Activated T-helper 1 cell treated with anti-CD3 and anti-CD28 coated beads, Interleukin-2, amount 50 U/mL, for 16 hours (primary cell): ENCODE data around the gene WHRN.

ENCODE experiments used
- DNase-seq, 2 donors: peaks; one replicate each; pipeline ENCODE4 v3.0.0-alpha.2; 2020; ENCODE audit warnings: low read depth in 1 of 2, low spot score in 1 of 2

Gene WHRN

DNA sequence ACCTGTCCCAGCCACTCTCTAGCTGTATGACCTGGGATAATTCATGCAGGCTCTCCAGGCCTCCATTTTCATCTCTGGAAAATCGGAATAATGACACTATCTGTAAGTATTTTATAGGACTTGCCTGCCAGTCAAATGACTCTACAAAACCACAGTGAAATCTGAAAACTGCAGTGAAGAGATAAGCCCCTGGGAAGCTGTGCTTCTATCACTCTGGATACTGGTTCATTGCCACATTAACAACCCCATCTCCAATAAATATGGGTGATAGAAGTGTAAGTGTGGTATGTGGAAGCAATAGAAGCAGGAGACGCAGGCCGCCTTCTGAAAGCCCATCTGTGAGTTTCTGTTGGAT, 31.8 kb downstream of the WHRN start:
- DNase-seq, result no peak

DNA sequence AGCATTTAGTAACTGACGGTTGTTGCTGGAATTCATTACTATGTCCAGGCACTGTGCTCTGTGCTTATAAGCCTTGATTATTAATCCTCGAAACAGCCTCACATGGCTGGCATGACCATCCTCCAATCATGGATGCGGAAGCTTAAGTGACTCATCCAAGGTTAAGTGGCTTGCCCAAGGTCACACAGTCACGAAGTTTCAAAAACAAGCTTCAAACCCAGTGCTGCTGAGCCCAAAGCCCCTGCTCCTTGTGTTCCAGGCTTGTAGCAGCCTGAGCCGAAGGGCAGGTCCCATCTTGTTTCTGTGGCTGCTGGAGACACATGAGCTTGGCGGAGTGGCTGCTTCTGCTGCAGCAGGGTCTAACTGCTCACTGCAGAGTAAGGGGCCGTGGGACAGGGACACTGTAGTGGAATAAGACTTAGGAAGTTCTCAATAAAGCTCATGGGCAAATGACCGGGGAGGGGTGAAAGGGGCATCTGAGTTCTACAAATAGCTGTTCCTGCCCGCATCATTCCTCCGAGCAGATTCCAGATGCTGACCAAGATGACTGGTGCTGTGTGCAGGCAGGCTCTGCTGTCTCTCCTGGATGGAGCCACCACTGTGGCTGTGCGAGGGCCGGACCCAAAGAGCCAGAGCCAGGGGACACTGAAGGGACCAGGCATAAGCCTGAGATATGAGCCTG, 32.4 kb downstream of the WHRN start:
- no peak for DNase-seq

DNA sequence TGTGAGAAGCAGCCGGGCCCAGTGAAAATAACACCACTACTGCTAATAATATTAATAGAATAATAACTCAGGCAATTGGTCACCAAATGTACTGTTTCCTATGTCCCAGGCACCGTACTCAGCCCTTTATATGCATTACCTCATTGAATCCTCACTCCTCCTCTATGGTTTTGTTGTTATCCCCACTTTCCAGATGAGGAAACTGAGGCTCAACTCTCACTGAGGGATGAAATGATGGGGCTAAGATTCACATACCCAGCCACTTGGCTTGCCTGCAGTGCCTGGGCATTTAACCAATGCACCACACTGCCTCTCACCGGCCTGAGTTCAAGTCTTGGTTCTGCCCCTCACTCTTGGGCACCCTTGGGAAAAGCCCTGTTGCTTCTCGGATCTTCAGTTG, 34.1 kb downstream of the WHRN start:
- DNase-seq, result no peak

DNA sequence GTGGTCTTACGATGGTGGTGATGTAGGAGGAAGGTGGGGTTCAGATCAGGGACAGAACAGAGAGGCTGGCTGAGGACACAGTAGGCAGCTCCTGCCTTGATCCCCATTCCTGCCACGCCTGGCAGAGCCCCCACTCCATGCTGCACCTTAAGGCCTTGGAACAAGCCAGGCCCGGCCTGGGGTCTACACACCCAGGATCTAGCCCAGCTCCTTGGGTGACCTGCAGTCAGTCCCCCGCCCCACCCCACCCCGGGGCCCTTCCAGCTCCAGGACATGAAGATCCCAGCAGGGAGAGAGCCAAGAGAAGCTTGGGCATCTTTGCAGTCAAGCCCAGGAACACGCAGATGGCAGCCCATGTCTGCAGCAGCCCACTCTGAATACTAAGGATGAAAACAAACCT, 34.7 kb downstream of the WHRN start:
- no peak for DNase-seq

DNA sequence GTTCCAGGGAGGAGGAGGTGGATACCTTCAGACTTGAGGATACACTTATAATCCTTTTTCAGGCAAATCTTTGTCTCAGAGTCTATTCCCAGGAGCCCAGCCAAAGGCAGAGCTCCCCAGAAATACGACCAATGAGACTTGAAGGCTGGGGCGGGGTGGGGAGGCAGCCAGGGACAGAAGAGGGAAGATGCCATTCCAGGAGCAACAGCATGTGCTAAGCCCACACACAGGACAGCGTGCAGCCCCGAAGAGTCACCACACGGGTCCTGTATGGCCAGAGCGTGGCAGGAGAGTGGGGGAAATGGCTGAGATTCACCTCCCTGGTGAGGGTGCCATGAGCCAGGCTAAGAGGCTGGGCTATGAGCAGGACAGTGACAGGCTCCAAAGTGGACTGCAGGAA, 35.2 kb downstream of the WHRN start:
- no peak for DNase-seq

DNA sequence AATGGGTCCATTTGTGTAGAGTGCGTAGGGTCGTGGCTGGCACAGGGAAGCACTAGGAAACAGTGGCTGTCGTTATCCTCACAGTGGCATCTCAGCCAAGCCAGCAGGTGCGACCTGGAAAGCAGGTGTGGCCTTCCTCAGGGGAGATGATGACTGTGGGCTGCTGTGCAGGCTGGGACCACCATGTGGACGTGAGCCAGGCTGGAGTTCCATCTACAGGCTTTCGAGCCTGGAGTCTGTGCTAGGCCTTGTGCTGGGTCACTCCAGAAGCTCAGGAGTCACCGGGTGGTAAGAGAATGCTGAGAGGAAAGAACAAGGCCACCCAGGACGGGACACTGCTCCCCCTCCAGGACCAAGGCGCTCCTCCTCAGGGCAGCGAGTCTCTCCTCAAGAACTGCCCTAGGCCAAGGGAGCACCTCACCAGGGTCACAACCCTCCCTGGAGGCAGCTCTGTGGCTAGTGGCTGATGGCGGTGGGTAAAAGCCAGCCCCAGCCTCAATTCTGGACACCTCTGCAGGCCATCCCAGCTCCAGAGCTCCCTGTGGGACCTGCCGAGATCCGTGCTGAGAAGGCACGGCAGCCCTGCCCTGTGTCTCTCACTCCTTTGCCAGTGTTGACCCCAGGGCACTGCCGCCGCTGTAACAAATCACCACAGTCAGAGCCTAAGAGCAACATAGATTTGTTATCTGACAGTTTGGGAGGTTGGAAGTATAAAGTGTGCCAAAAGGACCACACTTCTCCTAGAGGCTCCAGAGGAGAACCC, 36.0 kb downstream of the WHRN start:
- DNase-seq, result no peak

DNA sequence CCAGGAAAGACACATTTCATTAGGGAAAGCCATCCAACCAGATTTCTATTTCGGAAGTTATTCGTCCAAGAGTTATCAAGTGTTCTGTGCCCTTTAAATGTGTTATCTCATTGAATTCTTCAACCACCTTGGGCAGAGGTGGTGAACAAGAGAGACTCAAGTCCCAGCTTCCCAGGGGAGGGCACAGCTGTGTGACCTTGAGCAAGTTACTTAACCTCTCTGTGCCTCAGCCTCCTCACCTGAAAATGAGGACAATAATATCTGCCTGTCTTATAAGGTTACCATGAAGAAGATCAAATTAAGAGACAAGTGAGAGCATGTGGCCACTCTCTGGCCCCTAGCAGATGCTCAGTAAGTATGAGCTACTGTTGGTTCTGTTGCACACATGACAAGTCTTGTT, 37.4 kb downstream of the WHRN start:
- DNase-seq, result no peak

DNA sequence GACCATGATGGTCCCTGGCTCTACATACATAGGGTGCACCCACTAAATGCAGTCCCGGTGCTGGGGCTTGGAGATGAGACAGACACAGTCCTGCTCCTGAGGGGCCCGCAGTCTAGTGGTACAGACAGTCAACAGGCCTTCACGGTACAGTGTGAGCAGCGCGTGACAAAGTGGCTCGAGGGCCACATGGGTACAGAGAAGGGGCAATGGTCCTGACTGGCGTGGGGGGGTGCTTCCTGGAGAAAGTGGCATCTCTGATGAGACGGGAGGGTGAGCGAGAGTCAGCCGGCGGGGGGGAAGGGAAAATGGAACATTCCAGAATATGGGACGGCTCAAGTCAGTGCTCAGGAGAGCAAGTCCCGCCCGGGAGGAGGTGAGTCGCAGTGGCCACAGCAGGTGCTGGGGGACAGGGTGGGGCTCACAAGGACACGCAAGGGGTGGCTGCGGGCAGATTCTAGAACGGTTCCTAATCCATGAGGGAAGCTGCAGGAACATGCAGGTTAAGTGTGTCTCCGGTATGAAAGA, 38.0 kb downstream of the WHRN start:
- DNase-seq, result no peak

DNA sequence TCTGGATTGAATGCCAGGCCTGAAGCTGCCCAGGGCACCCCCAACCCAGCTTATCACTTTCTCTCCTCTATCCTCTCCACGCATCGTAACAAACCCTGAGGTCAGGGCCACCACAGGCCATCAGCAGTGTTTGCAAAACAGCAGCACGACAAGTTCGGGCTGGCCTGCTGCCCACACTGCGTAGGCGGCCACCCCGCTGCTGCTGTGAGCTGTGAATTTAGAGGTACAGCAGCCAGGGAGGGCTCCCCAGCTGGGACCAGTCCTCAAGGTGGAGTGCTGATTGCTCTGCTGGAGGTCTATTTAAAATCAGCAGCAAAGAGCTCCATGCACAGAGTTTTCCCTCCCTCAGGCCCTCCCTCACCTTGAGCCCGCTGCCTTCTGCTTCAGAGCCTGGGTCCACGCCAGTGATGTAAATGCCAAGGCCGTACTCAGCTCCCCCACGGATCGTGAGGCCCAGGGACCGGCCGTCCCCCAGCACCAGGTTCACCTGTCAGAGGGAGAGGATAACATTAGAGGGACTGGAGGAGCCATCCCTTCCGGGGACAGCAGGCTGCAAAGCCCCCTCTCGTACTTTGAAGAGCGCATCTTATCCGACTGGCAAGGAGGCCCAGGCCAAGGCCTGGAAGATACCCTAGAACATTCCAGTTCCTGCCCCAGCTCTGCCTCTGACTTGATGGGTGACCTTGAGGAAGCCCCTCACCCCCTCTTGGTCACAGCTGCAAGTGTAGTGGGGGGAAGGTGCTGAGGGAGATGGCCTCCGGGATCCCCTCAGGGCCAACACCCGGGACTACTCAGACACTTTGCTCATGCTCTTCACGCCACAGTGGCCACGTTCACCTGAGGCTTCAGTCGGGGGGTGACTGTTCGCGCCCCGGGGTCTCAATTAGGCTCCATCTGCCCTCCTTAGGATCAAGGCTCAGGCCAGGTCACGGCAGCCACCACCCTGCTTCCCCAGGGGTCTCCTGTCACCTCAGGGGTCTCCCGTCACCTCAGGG, 39.1 kb downstream of the WHRN start:
- no peak for DNase-seq

DNA sequence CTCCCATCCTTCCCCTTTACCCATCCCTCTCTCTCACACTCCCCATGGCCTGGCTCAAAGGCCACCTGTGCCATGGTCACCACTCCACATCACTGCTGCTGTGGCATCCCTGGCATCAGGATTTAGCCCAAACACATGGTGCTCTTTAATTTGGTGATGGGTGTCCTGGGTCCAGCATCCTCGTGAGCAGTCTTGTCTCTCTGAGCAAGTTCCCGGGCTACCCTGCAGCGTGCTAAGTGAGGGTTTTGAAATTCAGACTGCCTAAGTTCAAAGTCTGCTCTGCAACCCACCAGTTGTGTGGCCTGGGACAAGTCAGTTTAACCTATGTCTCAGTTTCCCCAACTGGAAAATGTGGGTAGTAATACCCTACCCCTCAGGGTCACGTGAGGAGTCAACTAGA, 39.9 kb downstream of the WHRN start:
- no peak for DNase-seq

DNA sequence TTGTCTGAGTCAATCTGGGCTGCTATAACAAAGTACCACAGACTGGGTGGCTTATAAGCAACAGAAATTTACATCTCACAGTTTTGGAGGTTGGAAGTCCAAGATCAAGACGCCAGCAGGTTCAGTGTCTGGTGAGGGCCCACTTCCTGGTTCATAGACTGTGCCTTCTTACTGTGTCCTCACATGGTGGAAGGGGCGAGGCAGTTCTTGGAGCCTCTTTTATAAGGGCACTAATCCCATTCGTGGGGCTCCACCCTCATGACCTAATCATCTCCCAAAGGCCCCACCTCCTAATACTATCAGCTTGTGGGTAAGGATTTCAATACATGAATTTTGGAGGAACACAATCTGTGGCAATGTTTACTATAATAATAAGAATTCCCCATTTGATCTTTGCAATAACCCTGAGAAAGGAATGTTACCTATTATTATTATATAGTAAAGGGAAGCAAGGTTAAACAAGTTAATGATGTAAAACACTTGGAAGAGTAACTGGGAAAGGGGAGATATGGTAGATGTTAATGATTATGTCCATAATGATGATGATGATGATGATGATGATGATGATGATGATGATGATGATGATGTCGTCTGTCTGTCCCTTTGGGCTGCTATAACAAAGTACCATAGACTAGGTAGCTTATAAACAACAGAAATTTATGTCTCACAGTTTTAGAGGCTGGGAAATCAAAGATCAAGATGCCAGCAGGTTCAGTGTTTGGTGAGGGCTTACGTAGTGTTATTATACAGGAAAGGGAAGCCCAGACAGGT, 40.8 kb downstream of the WHRN start:
- no peak for DNase-seq

DNA sequence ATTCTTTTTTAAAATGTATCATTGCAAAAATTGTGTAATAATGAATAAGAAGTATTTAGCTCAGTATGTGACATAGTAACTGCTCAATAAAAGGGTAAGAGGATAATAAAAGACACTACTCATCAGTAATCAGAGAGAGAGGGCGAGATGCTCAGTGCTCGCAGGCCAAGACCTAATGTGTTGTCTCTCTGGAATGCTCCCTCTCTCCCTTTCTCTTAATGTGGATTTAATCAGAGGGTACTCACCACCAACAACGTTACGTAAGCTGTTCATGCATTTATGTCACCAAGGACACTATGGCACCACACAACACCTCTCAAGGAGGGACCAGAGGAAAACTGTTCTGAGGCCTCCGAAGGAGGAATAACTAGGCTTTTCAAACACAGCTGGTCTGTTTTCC, 42.5 kb downstream of the WHRN start:
- DNase-seq, result no peak

DNA sequence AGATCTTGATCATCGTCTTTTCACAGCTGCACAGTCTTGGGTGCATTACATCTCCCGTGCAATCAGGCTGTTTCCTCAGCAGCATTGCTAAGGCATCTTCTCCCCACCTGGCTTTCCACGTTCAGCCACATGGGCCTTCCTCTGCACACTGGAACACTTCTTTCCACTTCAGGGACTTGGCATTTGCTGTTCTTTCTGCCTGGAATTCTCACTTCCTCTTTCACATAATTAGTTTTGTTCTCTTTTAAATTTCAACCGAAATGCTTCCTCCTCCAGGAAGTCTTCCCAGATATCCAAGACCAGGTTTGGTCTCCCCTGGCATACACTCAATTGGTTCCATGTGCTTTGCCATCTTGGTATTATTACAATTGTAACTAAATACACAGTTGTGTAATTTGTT, 43.8 kb downstream of the WHRN start:
- DNase-seq, result no peak

DNA sequence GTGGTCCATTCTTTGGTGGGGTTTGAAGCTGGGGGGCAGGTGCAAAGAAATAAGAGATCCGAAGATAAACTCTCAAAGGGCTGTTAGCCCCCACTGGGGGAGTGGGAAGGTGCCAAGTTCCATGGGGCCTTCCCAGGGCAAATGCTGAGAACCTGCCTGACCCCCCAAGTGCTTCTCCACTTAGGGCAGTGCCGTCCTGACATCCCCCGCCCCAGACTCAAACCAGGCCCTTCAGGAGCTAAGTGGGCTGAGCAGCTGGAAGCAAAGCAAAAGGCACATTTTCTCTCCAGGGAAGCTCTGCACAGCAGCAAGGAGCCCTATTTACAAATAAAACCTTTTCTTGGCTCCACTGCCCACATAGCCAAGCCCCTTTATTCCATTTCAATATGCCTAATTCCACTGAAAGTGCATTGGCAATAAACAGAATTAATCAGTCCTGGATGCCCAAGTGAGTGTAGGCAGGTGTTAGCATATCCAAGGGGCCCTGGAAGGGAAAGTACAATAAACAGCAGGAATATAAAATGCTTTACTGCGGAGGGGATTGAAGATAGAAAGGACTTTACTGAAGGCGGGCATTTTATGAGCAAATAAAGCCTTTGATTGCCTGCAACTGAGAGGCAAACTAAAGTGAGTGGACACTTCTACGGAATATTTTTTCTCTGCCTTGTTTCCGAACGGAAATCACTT, 44.6 kb downstream of the WHRN start:
- DNase-seq, result no peak

DNA sequence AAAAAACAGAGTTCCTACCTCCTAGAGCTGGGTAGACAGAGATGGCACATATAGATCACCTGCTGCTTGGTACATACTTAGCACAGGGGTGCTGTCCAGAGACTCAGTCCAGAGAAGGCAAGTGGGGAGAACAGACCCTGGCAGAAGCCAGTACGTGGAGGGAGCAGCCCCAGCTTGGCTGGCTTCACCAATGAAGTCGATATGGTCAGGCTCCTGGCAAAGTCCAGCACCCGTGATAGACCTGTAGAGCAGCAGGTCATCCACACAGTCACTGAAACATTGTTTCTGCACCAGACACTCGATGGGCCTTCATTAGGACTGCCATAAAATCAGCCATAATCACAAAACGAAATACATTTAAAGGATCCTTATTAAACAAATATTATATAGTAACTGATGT, 45.8 kb downstream of the WHRN start:
- DNase-seq, result no peak

DNA sequence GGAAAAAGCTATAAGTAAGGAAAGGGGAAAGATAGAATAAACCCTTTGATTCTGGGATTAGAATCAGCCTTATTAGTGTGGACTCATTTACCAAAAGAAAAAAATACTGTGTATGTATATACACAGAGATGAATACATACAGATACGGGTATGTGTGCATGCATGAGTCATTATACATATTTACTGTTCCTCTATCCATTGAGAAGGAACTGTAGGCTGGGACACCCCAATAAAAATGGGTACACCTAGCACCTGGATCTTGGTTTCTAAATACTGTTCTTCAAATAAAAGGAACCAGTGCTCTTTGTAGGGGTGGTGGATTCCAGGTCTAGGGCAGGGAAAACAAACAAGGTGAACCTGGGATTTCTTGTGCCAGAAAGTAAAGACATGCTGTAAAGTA, 48.3 kb downstream of the WHRN start:
- no peak for DNase-seq

DNA sequence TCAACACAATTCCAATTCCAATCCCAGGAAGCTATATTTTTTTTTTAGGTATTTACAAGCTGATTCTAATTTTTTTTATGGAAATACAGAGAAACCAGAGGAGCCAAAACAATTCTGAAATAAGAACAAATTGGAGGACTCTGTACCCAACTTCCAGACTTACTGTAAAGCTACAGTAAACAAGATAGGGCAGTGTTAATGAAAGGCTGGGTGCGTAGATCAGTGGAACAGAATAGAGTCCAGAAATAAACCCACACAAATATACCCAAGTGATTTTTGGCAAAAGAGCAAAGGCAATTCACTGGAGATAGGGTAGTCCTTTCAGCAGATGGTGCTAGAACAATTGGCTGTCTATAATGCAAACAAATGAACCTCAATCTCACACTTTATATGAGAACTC, 50.6 kb downstream of the WHRN start:
- no peak for DNase-seq

DNA sequence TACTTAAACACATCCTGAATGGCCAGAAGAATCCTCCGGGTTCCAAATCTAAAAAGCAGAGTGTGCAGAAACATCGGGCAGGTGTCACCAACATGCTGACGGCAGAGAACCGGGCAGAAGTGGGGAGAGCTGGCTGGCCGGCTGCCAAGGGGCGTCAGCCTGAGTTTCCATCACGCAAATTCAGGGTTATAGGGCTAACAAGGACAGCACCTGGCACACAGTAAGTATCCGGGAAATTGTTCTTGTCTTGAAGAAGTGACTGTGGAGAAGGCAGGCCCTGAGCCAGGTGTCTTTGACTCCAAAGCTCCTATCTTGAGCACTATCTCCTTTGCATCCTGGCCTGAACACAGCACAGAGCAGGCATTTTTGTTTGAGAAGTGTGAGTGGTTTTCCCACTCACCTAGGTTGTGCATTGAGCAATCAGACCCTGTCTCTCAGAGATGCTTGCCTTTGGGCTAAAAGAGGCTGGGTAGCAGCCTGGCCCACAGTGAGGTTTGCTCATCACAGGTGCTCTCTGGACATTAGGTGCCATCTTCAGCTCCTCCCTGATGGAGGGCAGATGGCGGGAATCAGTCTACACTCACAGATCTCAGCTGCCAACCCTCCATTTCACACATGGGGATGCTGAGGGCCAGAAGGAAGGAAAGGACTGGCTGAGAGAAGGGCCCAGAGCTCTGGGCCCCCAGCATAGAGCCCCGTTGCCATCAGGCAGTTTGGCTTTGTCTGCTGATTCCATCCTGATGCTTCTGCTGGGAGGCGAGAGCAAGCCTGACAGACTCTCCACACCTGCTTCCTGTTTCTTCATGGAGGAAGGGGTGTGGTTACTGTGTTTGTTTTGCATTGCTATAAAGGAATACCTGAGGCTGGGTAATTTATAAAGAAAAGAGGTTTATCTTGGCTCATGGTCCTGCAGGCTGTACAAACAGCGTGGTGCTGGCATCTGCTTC, 52.8 kb downstream of the WHRN start:
- no peak for DNase-seq

DNA sequence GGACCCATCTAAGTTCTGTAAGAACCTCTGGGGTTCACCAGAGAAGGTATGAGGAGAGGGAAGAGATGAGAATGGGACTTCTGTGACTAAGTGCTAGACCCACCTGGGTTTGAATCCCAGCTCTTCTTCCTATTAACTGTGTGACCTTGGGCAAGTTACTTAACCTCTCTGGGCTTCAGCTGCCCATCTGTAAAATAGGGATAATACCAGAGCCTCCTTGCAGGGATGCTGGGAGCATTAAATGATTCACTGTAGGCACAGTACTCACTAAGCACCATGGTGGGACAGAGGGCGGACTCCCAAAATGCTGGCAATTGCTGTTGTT, 53.6 kb downstream of the WHRN start:
- DNase-seq, result no peak
